ENCODE measurements around the gene POU2AF3.

GRCh38 chr11:111356660-111357048 is 58.3 kb downstream of the POU2AF3 start:
- no peak for TF ChIP-seq EP300 (IDR thresholded peaks at IDR 0.05; ENCODE audit: borderline replicate concordance)
- TF ChIP-seq YY1 (IDR thresholded peaks at IDR 0.05; ENCODE audit: low read depth) = no peak
- TF ChIP-seq RAD21 (IDR thresholded peaks at IDR 0.05; ENCODE audit: low read depth) = no peak
- TF ChIP-seq REST (IDR thresholded peaks at IDR 0.05; ENCODE audit: low read depth) = no peak
- TF ChIP-seq CEBPB (IDR thresholded peaks at IDR 0.05) = no peak
- no peak for TF ChIP-seq ZBTB7A (IDR thresholded peaks at IDR 0.05; ENCODE audit: low read depth)
- TF ChIP-seq EGR1 (IDR thresholded peaks at IDR 0.05) = no peak
- TF ChIP-seq TCF12 (IDR thresholded peaks at IDR 0.05; ENCODE audit: low read depth) = no peak
- TF ChIP-seq TAF1 (IDR thresholded peaks at IDR 0.05; ENCODE audit: low read depth) = no peak
- no peak for TF ChIP-seq TEAD4 (IDR thresholded peaks at IDR 0.05)

Data from Ishikawa (cell line).